ENCODE measurements around the gene PLEKHA8. TPM values are rescaled to one million over a fixed set of nuclear protein-coding genes. Genes with fewer than 3 reads are reported as not detected.

The PLEKHA8 gene
- total RNA-seq, 4 donors from 2014 or later = 2.3 to 3.2 (median 2.6) TPM

- TF ChIP-seq POLR2A (IDR thresholded peaks at IDR 0.05) = no peak
- peak; percentile 31 to 71 (median 65) for TF ChIP-seq CTCF (IDR thresholded peaks at IDR 0.05 in 4 of 5, conservative IDR thresholded peaks at IDR 0.05 in 1 of 5)
- Histone ChIP-seq H3K9me3 (no peaks in the 10 kb centered on the region), H3K27me3 (no peaks in the 10 kb centered on the region), H3K4me3 (no peak overlapping the region), H3K36me3 (peaks cover 0 to 4% of the 10 kb centered on the region in 2 donors), H3K27ac (peak overlapping the region in 1 of 4 donors; percentile 30), H3K4me1 (peaks cover 15 to 18% of the 10 kb centered on the region in 2 donors)
- ATAC-seq (peak; percentile 85 to 94), DNase-seq (no peak)
- intact Hi-C loops (cut with DNase I; ENCODE audit: low total_unique reads) = loop anchor here (2.0 kb wide), 1 partner anchor 248 kb away; no protein-coding TSS in a partner anchor
- in situ Hi-C loops (cut with MboI; ENCODE audit: low sequenced_read_pairs in 4 of 4) = loop anchor here (5.0 to 25.0 kb wide), 5 partner anchors 110 to 398 kb away; partner anchors contain the start of gene ZNRF2 (in 2 of the 4)
Observed at GRCh38 chr7:30164567-30164966, 136.4 kb downstream of the PLEKHA8 start.

- Histone ChIP-seq H3K9me3 (no peaks in the 10 kb centered on the region), H3K4me3 (no peak overlapping the region), H3K27me3 (no peaks in the 10 kb centered on the region), H3K4me1 (peaks cover 21 to 24% of the 10 kb centered on the region in 2 donors), H3K36me3 (no peaks in the 10 kb centered on the region), H3K27ac (no peak overlapping the region)
- DNase-seq = no peak
- intact Hi-C loops (cut with DNase I; ENCODE audit: low total_unique reads) = loop anchor here (2.0 kb wide), 1 partner anchor 247 kb away; no protein-coding TSS in a partner anchor
- in situ Hi-C loops (cut with MboI; ENCODE audit: low sequenced_read_pairs in 4 of 4) = loop anchor here (5.0 to 25.0 kb wide), 5 partner anchors 109 to 397 kb away; partner anchors contain the start of gene ZNRF2 (in 2 of the 4)
- ATAC-seq = no peak
- TF ChIP-seq CTCF (IDR thresholded peaks at IDR 0.05 in 4 of 5, conservative IDR thresholded peaks at IDR 0.05 in 1 of 5) = no peak
- no peak for TF ChIP-seq POLR2A (IDR thresholded peaks at IDR 0.05)
Observed at GRCh38 chr7:30165590-30165989, 137.4 kb downstream of the PLEKHA8 start.

- intact Hi-C loops (cut with DNase I; ENCODE audit: low total_unique reads) (loop anchor here (2.0 kb wide), 1 partner anchor 113 kb away; no protein-coding TSS in a partner anchor), in situ Hi-C loops (cut with MboI; ENCODE audit: low sequenced_read_pairs in 4 of 4) (loop anchor here (5.0 to 25.0 kb wide), 5 partner anchors 109 to 396 kb away; partner anchors contain the start of gene ZNRF2 (in 2 of the 4))
- Histone ChIP-seq H3K4me3 (no peak overlapping the region), H3K9me3 (no peaks in the 10 kb centered on the region), H3K27ac (no peak overlapping the region), H3K27me3 (no peaks in the 10 kb centered on the region), H3K36me3 (no peaks in the 10 kb centered on the region), H3K4me1 (peaks cover 21 to 26% of the 10 kb centered on the region in 2 donors)
- no peak for TF ChIP-seq CTCF (IDR thresholded peaks at IDR 0.05 in 4 of 5, conservative IDR thresholded peaks at IDR 0.05 in 1 of 5)
- TF ChIP-seq POLR2A (IDR thresholded peaks at IDR 0.05) = no peak
- DNase-seq = no peak
- no peak for ATAC-seq
Observed at GRCh38 chr7:30166155-30166840, 138.1 kb downstream of the PLEKHA8 start.

DNA sequence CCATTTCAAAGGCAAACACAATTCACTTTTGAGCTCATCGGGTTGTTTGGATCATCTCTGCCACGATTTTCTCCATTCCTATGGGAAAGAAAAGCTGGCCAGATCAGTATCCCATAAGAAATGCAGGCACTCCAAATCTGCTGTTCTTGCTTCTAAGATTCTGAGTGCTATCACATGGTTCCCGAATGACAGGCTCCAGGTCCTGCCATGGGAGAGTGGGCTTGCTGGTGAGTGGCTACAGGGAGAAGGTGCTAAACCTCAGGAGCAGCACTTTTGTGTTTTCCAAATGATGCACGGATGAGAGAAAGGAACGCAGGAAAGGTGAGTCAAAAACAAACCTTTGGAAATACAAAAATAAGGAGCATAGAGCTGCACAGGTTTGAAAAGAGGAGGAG, 138.6 kb downstream of the PLEKHA8 start:
- no peak overlapping the region for H3K27ac ChIP-seq
- H3K9me3 ChIP-seq = no peaks in the 10 kb centered on the region
- H3K36me3 ChIP-seq = no peaks in the 10 kb centered on the region
- H3K4me1 ChIP-seq = peaks cover 21 to 26% of the 10 kb centered on the region in 2 donors
- in situ Hi-C loops (cut with MboI; ENCODE audit: low sequenced_read_pairs in 4 of 4) (loop anchor here (5.0 to 25.0 kb wide), 5 partner anchors 108 to 395 kb away; partner anchors contain the start of gene ZNRF2 (in 2 of the 4)), intact Hi-C loops (cut with DNase I; ENCODE audit: low total_unique reads) (loop anchor here (2.0 kb wide), 1 partner anchor 112 kb away; no protein-coding TSS in a partner anchor)
- H3K4me3 ChIP-seq = no peak overlapping the region
- no peak for TF ChIP-seq POLR2A (IDR thresholded peaks at IDR 0.05)
- no peak for TF ChIP-seq CTCF (IDR thresholded peaks at IDR 0.05 in 4 of 5, conservative IDR thresholded peaks at IDR 0.05 in 1 of 5)
- H3K27me3 ChIP-seq = no peaks in the 10 kb centered on the region
- DNase-seq = no peak
- no peak for ATAC-seq
